Spinal cord (tissue), 10 donors: Measurements from ENCODE around the gene SRSF3. TPM values are rescaled to one million over a fixed set of nuclear protein-coding genes. Genes with fewer than 3 reads are reported as not detected.
A peak's percentile ranks its signal among the peaks of the same experiment; 100 is the strongest.

Experiments used
- DNase-seq, 6 donors: peaks; one replicate each; pipeline versions ENCODE4 v3.0.0 to v3.0.0-alpha.2; 2013 to 2015; ENCODE audit warnings: low spot score in 6 of 6, low read depth in 4 of 6
- H3K27ac ChIP-seq: one replicate; pipeline ENCODE4 v1.5.1; 2013; ENCODE audit warnings: low read depth, low read length, control low read depth
- H3K27me3 ChIP-seq: one replicate; pipeline ENCODE4 v1.6.1; 2013; ENCODE audit warnings: low read length; ENCODE audit not compliant: control insufficient read depth, insufficient read depth
- H3K36me3 ChIP-seq: one replicate; pipeline ENCODE4 v1.6.1; 2013; ENCODE audit warnings: low read length; ENCODE audit not compliant: control insufficient read depth, insufficient read depth
- H3K4me1 ChIP-seq: one replicate; pipeline ENCODE4 v1.6.1; 2013; ENCODE audit warnings: low read length; ENCODE audit not compliant: control insufficient read depth, insufficient read depth
- H3K4me3 ChIP-seq: one replicate; pipeline ENCODE4 v1.5.1; 2013; ENCODE audit warnings: low read depth, low read length, control low read depth
- H3K9me3 ChIP-seq: one replicate; pipeline ENCODE4 v1.6.1; 2013; ENCODE audit warnings: low read length; ENCODE audit not compliant: control insufficient read depth, insufficient read depth
- WGBS: methylation state at CpG from one replicate; pipeline ENCODE4 v1.1.5; 2013; ENCODE audit warnings: missing lambda C conversion rate; ENCODE audit not compliant: insufficient coverage; 5-methylcytosine and 5-hydroxymethylcytosine counted together
- polyA plus RNA-seq, 2 donors: library from polyadenylated mRNA; unstranded; fragments of 120-200 nt; gene quantifications; one replicate each; pipeline ENCODE4 v1.2.1, GENCODE V29; 2013; ENCODE audit not compliant: insufficient read length in 2 of 2
- total RNA-seq, 2 donors: library from RNA; depleted of rRNA in 1 of 2; stranded (reverse); fragments of 120-200 nt in 1 of 2; fragments of >200 nt in 1 of 2; gene quantifications; one replicate each; pipeline versions ENCODE4 v1.2.3 to v1.2.4, GENCODE V29; 2013 to 2014
- donor health status: healthy.

SRSF3 gene
- total and polyA plus RNA-seq, 4 donors: 135 to 351 (median 325) TPM

- Histone ChIP-seq H3K27ac (no peak overlapping the region), H3K9me3 (no peaks in the 10 kb centered on the region), H3K27me3 (no peaks in the 10 kb centered on the region), H3K4me1 (peaks cover 32% of the 10 kb centered on the region), H3K4me3 (no peak overlapping the region), H3K36me3 (no peaks in the 10 kb centered on the region)
- WGBS: 100% methylated on average over 1 of the region's 3 CpGs
- no peak for DNase-seq
These were observed 44.4 kb downstream of the SRSF3 start for GRCh38 chr6:36638579-36638978.

GRCh38 chr6:36639171-36639808 is 45.1 kb downstream of the SRSF3 start:
- 96% methylated on average over 6 of the region's 11 CpGs for WGBS
- no peak overlapping the region for H3K27ac ChIP-seq
- H3K4me3 ChIP-seq: no peak overlapping the region
- no peaks in the 10 kb centered on the region for H3K9me3 ChIP-seq
- peaks cover 25% of the 10 kb centered on the region for H3K4me1 ChIP-seq
- DNase-seq: peak in 1 of 6 donors; percentile 42
- H3K27me3 ChIP-seq: no peaks in the 10 kb centered on the region
- no peaks in the 10 kb centered on the region for H3K36me3 ChIP-seq

- Histone ChIP-seq H3K4me3 (no peak overlapping the region), H3K36me3 (no peaks in the 10 kb centered on the region), H3K27me3 (no peaks in the 10 kb centered on the region), H3K4me1 (peaks cover 14% of the 10 kb centered on the region), H3K9me3 (no peaks in the 10 kb centered on the region), H3K27ac (no peak overlapping the region)
- DNase-seq: no peak
- 55% methylated on average over 1 of the region's 3 CpGs for WGBS
These were observed 47.4 kb downstream of the SRSF3 start for GRCh38 chr6:36641543-36641942.

- no peaks in the 10 kb centered on the region for H3K27me3 ChIP-seq
- H3K27ac ChIP-seq: no peak overlapping the region
- no peak overlapping the region for H3K4me3 ChIP-seq
- peak in 1 of 6 donors; percentile 32 for DNase-seq
- H3K36me3 ChIP-seq: no peaks in the 10 kb centered on the region
- WGBS: 43% methylated on average over 7 of the region's 8 CpGs
- H3K9me3 ChIP-seq: no peaks in the 10 kb centered on the region
- H3K4me1 ChIP-seq: peaks cover 9% of the 10 kb centered on the region
These were observed 49.0 kb downstream of the SRSF3 start for GRCh38 chr6:36642913-36643817.

GRCh38 chr6:36643977-36644376 is 49.8 kb downstream of the SRSF3 start:
- no peaks in the 10 kb centered on the region for H3K9me3 ChIP-seq
- H3K36me3 ChIP-seq: no peaks in the 10 kb centered on the region
- no peak for DNase-seq
- H3K27me3 ChIP-seq: no peaks in the 10 kb centered on the region
- no peak overlapping the region for H3K27ac ChIP-seq
- WGBS: 100% methylated on average over 1 of the region's 4 CpGs
- peaks cover 9% of the 10 kb centered on the region for H3K4me1 ChIP-seq
- H3K4me3 ChIP-seq: no peak overlapping the region

- peaks cover 7% of the 10 kb centered on the region for H3K4me1 ChIP-seq
- no peaks in the 10 kb centered on the region for H3K27me3 ChIP-seq
- H3K9me3 ChIP-seq: no peaks in the 10 kb centered on the region
- H3K4me3 ChIP-seq: no peak overlapping the region
- WGBS: no CpG with 5 or more reads among the region's 3 CpGs
- H3K27ac ChIP-seq: no peak overlapping the region
- H3K36me3 ChIP-seq: no peaks in the 10 kb centered on the region
- no peak for DNase-seq
These were observed 54.9 kb downstream of the SRSF3 start for GRCh38 chr6:36649086-36649485.

- Histone ChIP-seq H3K36me3 (no peaks in the 10 kb centered on the region), H3K4me1 (peaks cover 7% of the 10 kb centered on the region), H3K27me3 (no peaks in the 10 kb centered on the region), H3K27ac (no peak overlapping the region), H3K9me3 (no peaks in the 10 kb centered on the region), H3K4me3 (no peak overlapping the region)
- 87% methylated on average over 10 of the region's 13 CpGs for WGBS
- DNase-seq: no peak
These were observed 55.7 kb downstream of the SRSF3 start for GRCh38 chr6:36649701-36650484.

- no peak overlapping the region for H3K4me3 ChIP-seq
- no peaks in the 10 kb centered on the region for H3K27me3 ChIP-seq
- DNase-seq: no peak
- WGBS: no CpG with 5 or more reads among the region's 2 CpGs
- no peaks in the 10 kb centered on the region for H3K36me3 ChIP-seq
- no peaks in the 10 kb centered on the region for H3K9me3 ChIP-seq
- no peak overlapping the region for H3K27ac ChIP-seq
- peaks cover 7% of the 10 kb centered on the region for H3K4me1 ChIP-seq
These were observed 56.8 kb downstream of the SRSF3 start for GRCh38 chr6:36650848-36651478.

GRCh38 chr6:36651659-36652379 is 57.7 kb downstream of the SRSF3 start:
- Histone ChIP-seq H3K4me1 (peaks cover 7% of the 10 kb centered on the region), H3K27ac (no peak overlapping the region), H3K4me3 (no peak overlapping the region), H3K27me3 (no peaks in the 10 kb centered on the region), H3K9me3 (no peaks in the 10 kb centered on the region), H3K36me3 (no peaks in the 10 kb centered on the region)
- 90% methylated on average over 3 of the region's 11 CpGs for WGBS
- no peak for DNase-seq
